Bronchial epithelial cell (primary cell): Measurements from ENCODE around the gene EOLA1. TPM values are rescaled to one million over a fixed set of nuclear protein-coding genes. Genes with fewer than 3 reads are reported as not detected.
A peak's percentile ranks its signal among the peaks of the same experiment; 100 is the strongest.
"Not testable (repeated sequence)": the region's sequence is repeated elsewhere in the genome, so short reads cannot be mapped to it uniquely, and the experiment has no call there.

ENCODE experiments used
- DNase-seq: peaks from one replicate; pipeline ENCODE4 v3.0.0-alpha.2; 2010; ENCODE audit warnings: low read depth
- FAIRE-seq: peaks from 2 replicates; lab custom pipeline; 2011; peaks lifted over from hg19 to GRCh38; lab: Jason Lieb, UNC
- H3K27me3 ChIP-seq: 2 replicates; pipeline ENCODE4 v1.5.1; 2011; ENCODE audit warnings: low read length; ENCODE audit not compliant: control insufficient read depth, insufficient read depth
- H3K36me3 ChIP-seq: 2 replicates; pipeline ENCODE4 v1.5.1; 2011; ENCODE audit warnings: low read length; ENCODE audit not compliant: control insufficient read depth, insufficient read depth
- H3K4me3 ChIP-seq: 2 replicates; pipeline ENCODE4 v1.5.1; 2011; ENCODE audit warnings: mild to moderate bottlenecking, low read depth, low read length, control low read depth
- total RNA-seq: library from RNA; depleted of rRNA; stranded (reverse); fragments of >200 nt; gene quantifications from 2 replicates; pipeline ENCODE4 v1.2.1, GENCODE V29; 2014
- TF ChIP-seq, protein P1 (sequence below): IDR thresholded peaks from 2 replicates; pipeline ENCODE4 v1.5.1; 2011; ENCODE audit warnings: mild to moderate bottlenecking, moderate library complexity, low read length, control low read depth, inconsistent platforms; ENCODE audit not compliant: insufficient read depth, severe bottlenecking

Gene EOLA1
- total RNA-seq, 1 donor from 2014 or later, result 19.5 TPM

DNA sequence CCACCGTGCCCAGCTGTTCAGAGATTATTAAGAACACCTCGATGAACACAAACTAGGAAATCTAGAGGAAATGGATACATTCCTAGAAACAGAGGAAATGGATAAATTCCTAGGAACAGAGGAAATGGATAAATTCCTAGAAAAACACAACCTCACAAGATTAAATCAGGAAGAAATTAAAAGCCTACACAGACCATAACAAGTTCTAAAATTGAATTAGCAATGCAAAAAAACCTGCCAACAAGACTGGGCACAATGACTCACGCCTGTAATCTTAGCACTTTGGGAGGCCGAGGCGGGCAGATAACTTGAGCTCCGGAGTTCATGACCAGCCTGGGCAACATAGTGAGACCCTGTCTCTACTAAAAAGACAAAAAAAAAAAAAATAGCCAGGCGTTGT lies 22.6 kb upstream of the EOLA1 start:
- FAIRE-seq, result no peak
- DNase-seq, result no peak
- Histone ChIP-seq H3K36me3 (no peaks in the 10 kb centered on the region), H3K27me3 (no peaks in the 10 kb centered on the region), H3K4me3 (no peak overlapping the region)
- TF ChIP-seq, protein P1, sequence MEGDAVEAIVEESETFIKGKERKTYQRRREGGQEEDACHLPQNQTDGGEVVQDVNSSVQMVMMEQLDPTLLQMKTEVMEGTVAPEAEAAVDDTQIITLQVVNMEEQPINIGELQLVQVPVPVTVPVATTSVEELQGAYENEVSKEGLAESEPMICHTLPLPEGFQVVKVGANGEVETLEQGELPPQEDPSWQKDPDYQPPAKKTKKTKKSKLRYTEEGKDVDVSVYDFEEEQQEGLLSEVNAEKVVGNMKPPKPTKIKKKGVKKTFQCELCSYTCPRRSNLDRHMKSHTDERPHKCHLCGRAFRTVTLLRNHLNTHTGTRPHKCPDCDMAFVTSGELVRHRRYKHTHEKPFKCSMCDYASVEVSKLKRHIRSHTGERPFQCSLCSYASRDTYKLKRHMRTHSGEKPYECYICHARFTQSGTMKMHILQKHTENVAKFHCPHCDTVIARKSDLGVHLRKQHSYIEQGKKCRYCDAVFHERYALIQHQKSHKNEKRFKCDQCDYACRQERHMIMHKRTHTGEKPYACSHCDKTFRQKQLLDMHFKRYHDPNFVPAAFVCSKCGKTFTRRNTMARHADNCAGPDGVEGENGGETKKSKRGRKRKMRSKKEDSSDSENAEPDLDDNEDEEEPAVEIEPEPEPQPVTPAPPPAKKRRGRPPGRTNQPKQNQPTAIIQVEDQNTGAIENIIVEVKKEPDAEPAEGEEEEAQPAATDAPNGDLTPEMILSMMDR, result no peak

DNA sequence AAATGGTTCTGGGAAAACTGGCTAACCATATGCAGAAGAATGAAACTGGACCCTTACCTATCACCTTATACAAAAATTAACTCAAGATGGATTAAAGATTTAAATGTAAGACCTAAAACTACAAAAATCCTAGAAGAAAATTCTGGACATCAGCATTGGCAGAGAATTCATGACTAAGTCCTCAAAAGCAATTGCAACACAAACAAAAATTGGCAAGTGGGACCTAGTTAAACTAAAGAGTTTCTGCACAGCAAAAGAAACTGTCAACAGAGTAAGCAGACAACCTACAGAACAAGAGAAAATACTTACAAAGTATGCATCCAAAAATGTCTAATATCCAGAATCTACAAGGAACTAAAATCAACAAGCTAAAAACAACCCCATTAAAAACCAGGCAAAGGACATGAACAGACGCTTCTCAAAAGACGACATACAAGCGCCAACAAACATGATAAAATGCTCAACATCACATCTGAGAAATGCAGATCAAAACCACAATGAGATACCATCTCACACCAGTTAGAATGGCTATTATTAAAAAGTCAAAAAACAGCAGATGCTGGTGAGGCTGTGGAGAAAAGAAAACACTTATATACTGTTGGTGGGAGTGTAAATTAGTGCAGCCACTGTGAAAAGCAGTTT lies 20.1 kb upstream of the EOLA1 start:
- not testable (repeated sequence) for H3K36me3 ChIP-seq, FAIRE-seq, H3K4me3 ChIP-seq, H3K27me3 ChIP-seq, DNase-seq

DNA sequence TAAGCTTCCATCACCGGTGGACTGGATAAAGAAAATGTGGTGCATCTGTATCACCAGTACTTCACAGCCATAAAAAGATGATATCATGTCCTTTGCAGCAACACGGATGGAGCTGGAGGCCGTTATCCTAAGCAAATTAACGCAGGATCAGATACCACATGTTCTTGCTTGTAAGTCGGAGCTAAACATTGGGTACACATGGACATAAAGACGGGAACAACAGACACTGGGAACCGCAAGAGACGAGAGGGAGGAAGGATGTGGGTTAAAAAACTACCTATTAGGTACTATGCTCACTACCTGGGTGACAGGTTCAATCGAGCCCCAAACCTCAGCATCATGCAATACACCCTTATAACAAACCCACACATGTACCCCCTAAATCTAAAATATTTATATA lies 19.4 kb upstream of the EOLA1 start:
- Histone ChIP-seq H3K27me3 (no peaks in the 10 kb centered on the region), H3K36me3 (no peaks in the 10 kb centered on the region), H3K4me3 (no peak overlapping the region)
- DNase-seq (no peak), FAIRE-seq (no peak)
- TF ChIP-seq, protein P1, result no peak

DNA sequence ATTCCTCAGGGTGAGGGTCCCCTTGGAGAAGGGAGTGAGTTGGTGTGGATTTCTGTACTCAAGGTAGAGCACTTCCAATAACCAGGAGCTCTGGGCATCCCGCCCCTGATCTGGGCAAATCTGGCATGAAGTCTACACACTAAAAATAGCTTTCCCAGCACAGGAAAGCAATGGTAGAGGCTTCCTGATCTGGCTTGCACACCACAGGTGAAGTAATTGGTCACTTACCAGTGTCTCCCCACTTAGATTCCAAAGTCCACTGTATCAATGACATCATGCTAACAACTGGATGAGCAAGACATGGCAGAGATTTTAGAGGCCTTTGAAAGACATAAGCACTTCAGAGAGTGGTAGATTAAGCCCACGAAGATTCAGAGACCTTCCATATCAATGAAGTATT lies 17.9 kb upstream of the EOLA1 start:
- no peak for FAIRE-seq
- TF ChIP-seq, protein P1, result no peak
- Histone ChIP-seq H3K4me3 (no peak overlapping the region), H3K36me3 (no peaks in the 10 kb centered on the region), H3K27me3 (no peaks in the 10 kb centered on the region)
- no peak for DNase-seq

DNA sequence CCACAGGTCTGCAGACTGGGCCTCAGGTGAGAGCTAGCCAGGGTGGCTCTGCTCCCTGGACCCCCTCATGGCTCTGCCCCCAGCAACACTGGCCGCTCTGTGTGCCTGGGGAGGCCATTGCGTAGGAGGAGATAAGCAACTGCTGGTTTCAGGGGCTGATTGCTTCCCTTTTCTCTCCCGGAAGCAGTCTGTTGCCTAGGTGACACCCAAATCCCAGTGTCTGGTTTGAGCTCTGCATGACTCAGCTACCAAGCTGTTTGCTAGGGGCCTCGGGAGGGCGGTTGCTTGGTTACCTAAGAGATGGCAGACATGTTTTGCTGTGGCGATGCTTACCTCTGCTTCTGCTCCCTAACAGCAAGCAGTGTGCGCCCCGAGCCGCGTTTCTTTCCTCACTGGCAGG lies 15.4 kb upstream of the EOLA1 start:
- FAIRE-seq, result peak; percentile 97
- H3K36me3 ChIP-seq, DNase-seq, H3K4me3 ChIP-seq, H3K27me3 ChIP-seq: not testable (repeated sequence)

DNA sequence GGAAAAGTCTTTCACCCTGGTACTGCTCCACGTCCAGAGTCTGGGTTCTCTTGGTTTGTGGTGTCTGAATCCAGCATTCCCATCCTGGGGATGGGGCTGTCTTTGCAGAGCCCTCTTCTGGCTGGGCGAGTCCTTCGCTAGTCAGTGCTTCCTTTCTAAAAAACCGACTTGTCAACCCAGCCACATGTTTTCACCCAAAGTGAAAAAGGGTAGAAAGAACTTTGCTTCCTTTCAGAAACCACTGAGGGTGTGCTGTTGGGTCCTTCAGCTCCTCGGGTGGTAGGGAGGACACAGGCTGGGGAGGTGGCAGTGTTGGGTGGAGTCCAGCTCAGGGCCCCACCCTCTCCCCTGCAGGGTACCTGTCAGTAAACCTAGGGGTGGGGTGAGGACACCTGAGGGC lies 14.9 kb upstream of the EOLA1 start:
- peak; percentile 18 for FAIRE-seq

DNA sequence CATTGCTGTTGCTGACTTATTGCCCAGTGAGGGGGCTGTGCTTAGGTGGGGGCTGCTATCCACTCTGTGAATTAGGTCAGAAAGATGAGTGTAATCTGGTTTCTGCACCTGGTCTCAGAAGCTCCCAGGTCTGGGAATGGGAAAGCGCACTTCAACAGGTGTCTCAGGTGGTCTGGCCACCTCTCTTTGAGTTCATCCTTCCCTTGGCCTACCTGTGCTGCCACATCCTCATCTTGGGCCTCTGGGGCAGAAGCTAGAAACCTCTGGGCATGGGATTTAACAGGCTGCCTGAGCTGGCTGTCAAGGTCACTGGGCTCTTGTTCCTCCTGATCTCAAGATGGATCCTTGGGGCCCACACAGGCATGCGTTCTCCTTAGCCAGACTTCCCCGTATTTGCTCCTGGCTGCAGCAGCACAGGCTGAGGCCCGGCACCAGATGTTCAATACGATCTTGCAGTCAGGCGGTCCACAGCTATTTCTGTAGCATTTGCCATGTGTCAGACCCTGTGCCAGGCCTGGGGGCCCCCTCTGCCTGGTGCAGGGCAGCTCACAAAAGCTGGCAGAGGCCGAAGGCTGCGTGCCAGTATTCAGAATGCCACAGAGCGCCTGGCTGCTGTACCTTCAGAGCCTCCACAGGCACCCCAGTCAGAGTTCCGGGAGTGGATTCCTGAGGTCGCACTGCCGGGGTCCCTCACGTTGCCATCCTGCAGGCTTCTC lies 14.3 kb upstream of the EOLA1 start:
- not testable (repeated sequence) for H3K4me3 ChIP-seq, FAIRE-seq, H3K36me3 ChIP-seq, DNase-seq, H3K27me3 ChIP-seq

More for the DNA sequence above, 14.9 kb upstream of the EOLA1 start:
- not testable (repeated sequence) for H3K27me3 ChIP-seq, H3K36me3 ChIP-seq, DNase-seq, H3K4me3 ChIP-seq
